Embryonic facial prominence (tissue), 1 donor: ENCODE data around the gene CALN1.

Experiments
- DNase-seq: peaks from one replicate; pipeline ENCODE4 v3.0.0-alpha.2; 2016; ENCODE audit errors: extremely low spot score

Gene CALN1

GRCh38 chr7:72038022-72038732 is 374.0 kb downstream of the CALN1 start:
- DNase-seq: no peak

GRCh38 chr7:72037516-72037915 is 374.6 kb downstream of the CALN1 start:
- no peak for DNase-seq

- no peak for DNase-seq
Observed at GRCh38 chr7:72035266-72035665, 376.9 kb downstream of the CALN1 start.

GRCh38 chr7:72032934-72033333 is 379.2 kb downstream of the CALN1 start:
- no peak for DNase-seq

GRCh38 chr7:72030994-72031667 is 381.0 kb downstream of the CALN1 start:
- no peak for DNase-seq

GRCh38 chr7:72028267-72028666 is 383.9 kb downstream of the CALN1 start:
- no peak for DNase-seq

GRCh38 chr7:72025381-72025960 is 386.7 kb downstream of the CALN1 start:
- no peak for DNase-seq

GRCh38 chr7:72023926-72024325 is 388.2 kb downstream of the CALN1 start:
- no peak for DNase-seq

GRCh38 chr7:72021716-72022115 is 390.4 kb downstream of the CALN1 start:
- DNase-seq: no peak

- DNase-seq: no peak
Observed at GRCh38 chr7:72020311-72020710, 391.8 kb downstream of the CALN1 start.

GRCh38 chr7:72019436-72019835 is 392.7 kb downstream of the CALN1 start:
- DNase-seq: no peak

GRCh38 chr7:72017756-72018155 is 394.4 kb downstream of the CALN1 start:
- no peak for DNase-seq

GRCh38 chr7:72016574-72016973 is 395.6 kb downstream of the CALN1 start:
- DNase-seq: no peak

- no peak for DNase-seq
Observed at GRCh38 chr7:72015136-72015535, 397.0 kb downstream of the CALN1 start.

- DNase-seq: no peak
Observed at GRCh38 chr7:72007018-72007417, 405.1 kb downstream of the CALN1 start.

GRCh38 chr7:72003236-72003635 is 408.9 kb downstream of the CALN1 start:
- DNase-seq: no peak

GRCh38 chr7:71996141-71996540 is 416.0 kb downstream of the CALN1 start:
- DNase-seq: no peak

GRCh38 chr7:71995111-71995510 is 417.0 kb downstream of the CALN1 start:
- DNase-seq: no peak

- no peak for DNase-seq
Observed at GRCh38 chr7:71991586-71991985, 420.6 kb downstream of the CALN1 start.

GRCh38 chr7:71990138-71990462 is 422.0 kb downstream of the CALN1 start:
- no peak for DNase-seq

GRCh38 chr7:71988201-71988600 is 423.9 kb downstream of the CALN1 start:
- no peak for DNase-seq

GRCh38 chr7:71987200-71987767 is 424.9 kb downstream of the CALN1 start:
- DNase-seq: no peak

- no peak for DNase-seq
Observed at GRCh38 chr7:71984348-71984747, 427.8 kb downstream of the CALN1 start.
